AG04450 (cell line): Measurements from ENCODE around the gene ARHGAP15. TPM values are rescaled to one million over a fixed set of nuclear protein-coding genes. Genes with fewer than 3 reads are reported as not detected.

Experiments used
- CTCF ChIA-PET: fragments of 300-600, 350-600 bp; formaldehyde crosslinking; extraction: SDS; loops from one replicate; lab custom pipeline; 2022; ENCODE audit warnings: antibody characterized with exemption, inconsistent platforms; lab: Charles Lee
- POLR2A ChIA-PET: fragments of 350-600 bp; formaldehyde crosslinking; extraction: SDS; loops from one replicate; lab custom pipeline; 2021; ENCODE audit warnings: antibody characterized with exemption, inconsistent platforms; lab: Yijun Ruan, JAX
- DNase-seq: peaks from one replicate; pipeline ENCODE4 v3.0.0-alpha.2; 2011; ENCODE audit warnings: low read depth, low spot score
- H3K27ac ChIP-seq: one replicate; pipeline ENCODE4 v1.5.1; 2012; ENCODE audit warnings: low read depth, low read length, control low read depth
- H3K27me3 ChIP-seq: one replicate; pipeline ENCODE4 v1.6.0; 2012; ENCODE audit warnings: low read length; ENCODE audit not compliant: control insufficient read depth, insufficient read depth
- H3K4me3 ChIP-seq: 2 replicates; pipeline ENCODE4 v1.5.1; 2011; ENCODE audit warnings: mild to moderate bottlenecking, low read depth, low read length, control low read depth
- H3K9me3 ChIP-seq: 2 replicates; pipeline ENCODE4 v1.5.1; 2012; ENCODE audit warnings: low read length; ENCODE audit not compliant: control insufficient read depth, insufficient read depth
- polyA plus RNA-seq: library from polyadenylated mRNA; depleted of rRNA; stranded (reverse); fragments of >200 nt; gene quantifications from 2 replicates; pipeline ENCODE4 v1.2.3, GENCODE V29; 2011
- TF ChIP-seq, protein P1 (sequence below): IDR thresholded peaks from 2 replicates; pipeline ENCODE4 v1.5.1; 2011; ENCODE audit warnings: low read depth, low read length, control low read depth, inconsistent platforms

The ARHGAP15 gene
- polyA plus RNA-seq, 1 experiment = not detected

DNA sequence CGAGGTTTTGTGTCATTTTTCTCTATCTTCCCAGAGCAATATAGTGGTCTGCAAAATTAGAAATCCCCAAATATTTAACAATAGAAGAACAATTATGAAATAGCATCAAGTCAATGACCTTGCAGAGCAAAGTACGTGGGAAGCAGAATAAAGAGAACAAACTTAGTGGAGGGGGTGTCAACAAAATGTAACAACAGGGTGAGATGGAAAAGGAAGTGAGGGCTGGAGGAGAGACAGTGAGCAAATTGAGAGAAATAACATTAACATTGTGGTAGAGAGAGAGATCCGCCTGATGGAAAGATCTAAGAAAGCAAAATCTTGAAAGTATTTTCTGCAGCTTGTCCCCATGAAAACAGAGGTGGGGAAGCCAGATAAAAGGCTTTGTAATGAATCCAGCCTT is 23.4 kb downstream of the ARHGAP15 start:
- TF ChIP-seq, protein P1, sequence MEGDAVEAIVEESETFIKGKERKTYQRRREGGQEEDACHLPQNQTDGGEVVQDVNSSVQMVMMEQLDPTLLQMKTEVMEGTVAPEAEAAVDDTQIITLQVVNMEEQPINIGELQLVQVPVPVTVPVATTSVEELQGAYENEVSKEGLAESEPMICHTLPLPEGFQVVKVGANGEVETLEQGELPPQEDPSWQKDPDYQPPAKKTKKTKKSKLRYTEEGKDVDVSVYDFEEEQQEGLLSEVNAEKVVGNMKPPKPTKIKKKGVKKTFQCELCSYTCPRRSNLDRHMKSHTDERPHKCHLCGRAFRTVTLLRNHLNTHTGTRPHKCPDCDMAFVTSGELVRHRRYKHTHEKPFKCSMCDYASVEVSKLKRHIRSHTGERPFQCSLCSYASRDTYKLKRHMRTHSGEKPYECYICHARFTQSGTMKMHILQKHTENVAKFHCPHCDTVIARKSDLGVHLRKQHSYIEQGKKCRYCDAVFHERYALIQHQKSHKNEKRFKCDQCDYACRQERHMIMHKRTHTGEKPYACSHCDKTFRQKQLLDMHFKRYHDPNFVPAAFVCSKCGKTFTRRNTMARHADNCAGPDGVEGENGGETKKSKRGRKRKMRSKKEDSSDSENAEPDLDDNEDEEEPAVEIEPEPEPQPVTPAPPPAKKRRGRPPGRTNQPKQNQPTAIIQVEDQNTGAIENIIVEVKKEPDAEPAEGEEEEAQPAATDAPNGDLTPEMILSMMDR = no peak
- POLR2A ChIA-PET = no interaction called here
- CTCF ChIA-PET = no interaction called here
- DNase-seq = no peak
- Histone ChIP-seq H3K27ac (no peak overlapping the region), H3K4me3 (no peak overlapping the region), H3K9me3 (no peaks in the 10 kb centered on the region), H3K27me3 (no peaks in the 10 kb centered on the region)

DNA sequence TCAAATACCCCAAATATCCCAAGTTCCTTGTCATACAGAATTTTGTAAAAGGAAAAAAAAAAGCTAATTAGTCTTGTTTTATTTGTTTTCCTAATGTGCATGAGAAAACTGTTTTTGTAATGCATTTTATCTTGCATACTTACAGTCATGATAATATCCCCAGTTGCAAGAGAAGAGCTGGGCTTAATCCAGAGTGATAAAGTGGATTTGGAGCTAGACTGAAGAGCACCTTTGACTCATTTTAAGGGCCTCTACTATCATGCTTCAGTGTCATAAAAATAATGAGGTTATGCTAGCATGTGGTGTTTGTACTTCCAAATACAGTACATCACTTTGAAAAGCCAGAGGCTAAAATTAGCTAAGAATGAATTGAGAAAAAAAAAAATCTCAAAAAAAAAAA is 26.4 kb downstream of the ARHGAP15 start:
- Histone ChIP-seq H3K9me3 (no peaks in the 10 kb centered on the region), H3K27ac (no peak overlapping the region), H3K27me3 (peaks cover 5% of the 10 kb centered on the region), H3K4me3 (no peak overlapping the region)
- DNase-seq = no peak
- POLR2A ChIA-PET = no interaction called here
- CTCF ChIA-PET = interaction anchor here (1.1 to 1.3 kb wide), 2 partner anchors 18 to 104 kb away, joined by 3 read pairs; no protein-coding TSS in a partner anchor
- TF ChIP-seq, protein P1 = no peak

DNA sequence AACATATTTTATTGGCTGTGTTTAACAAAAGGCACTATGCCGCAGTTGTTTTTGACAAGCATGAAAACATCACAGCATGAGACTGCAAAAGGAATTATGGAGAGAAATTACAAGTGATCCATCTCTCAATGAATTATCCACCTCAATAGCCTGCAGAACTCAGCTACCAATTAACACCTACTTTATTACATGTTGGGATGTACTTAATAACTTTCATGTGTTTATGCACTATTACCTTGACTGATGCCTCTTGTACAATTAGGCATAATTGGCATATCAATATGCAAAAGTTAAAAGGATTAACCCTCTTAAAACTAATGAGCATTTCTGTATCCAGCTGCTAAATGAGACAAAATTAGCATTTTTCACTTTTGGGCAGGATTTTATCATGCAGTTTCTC is 27.8 kb downstream of the ARHGAP15 start:
- Histone ChIP-seq H3K9me3 (no peaks in the 10 kb centered on the region), H3K4me3 (no peak overlapping the region), H3K27me3 (peaks cover 7% of the 10 kb centered on the region), H3K27ac (no peak overlapping the region)
- TF ChIP-seq, protein P1 = no peak
- ChIA-PET POLR2A (no interaction called here), CTCF (interaction anchor here (7.2 kb wide), 1 partner anchor 102 kb away, joined by 61 read pairs; no protein-coding TSS in a partner anchor)
- DNase-seq = no peak

DNA sequence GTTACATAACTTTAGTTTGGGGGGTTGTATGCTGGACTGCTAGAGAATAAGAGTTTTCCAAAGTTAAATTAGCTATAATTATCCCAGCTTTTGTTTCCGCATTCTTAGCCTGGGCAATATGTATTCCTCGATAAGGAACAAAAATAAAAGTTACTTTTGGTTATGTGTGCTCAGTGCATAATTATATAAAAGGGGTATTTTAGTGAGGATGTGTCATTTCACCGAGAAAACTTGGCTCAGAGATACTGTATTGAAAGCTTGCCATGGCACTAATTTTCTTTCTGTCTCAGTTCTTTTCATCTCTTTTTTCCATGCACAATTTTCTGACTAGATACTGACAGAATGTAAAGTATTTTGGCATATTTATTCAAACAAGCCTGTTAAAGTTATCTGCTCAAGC is 28.2 kb downstream of the ARHGAP15 start:
- Histone ChIP-seq H3K27ac (no peak overlapping the region), H3K9me3 (no peaks in the 10 kb centered on the region), H3K27me3 (peaks cover 7% of the 10 kb centered on the region), H3K4me3 (no peak overlapping the region)
- ChIA-PET CTCF (interaction anchor here (7.2 kb wide), 1 partner anchor 102 kb away, joined by 61 read pairs; no protein-coding TSS in a partner anchor), POLR2A (no interaction called here)
- TF ChIP-seq, protein P1 = no peak
- no peak for DNase-seq

DNA sequence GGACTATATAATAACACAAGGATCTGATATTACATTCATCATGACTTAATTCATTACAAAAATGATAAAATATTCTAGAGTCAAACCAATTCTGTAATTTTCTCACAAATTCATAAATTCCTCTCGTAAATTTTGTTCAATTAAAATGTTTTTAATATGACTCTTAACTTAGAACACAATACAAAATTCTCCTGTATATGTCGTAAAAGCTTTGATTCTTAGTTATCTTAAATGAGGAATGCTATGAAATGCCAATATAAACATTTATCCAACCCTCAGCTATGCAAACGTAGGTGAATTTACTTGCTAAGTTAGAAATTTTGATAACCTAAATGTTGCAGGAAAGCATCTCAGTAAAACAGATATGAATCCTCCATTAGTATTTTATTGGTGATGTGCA is 28.9 kb downstream of the ARHGAP15 start:
- DNase-seq = no peak
- Histone ChIP-seq H3K27me3 (peaks cover 7% of the 10 kb centered on the region), H3K4me3 (no peak overlapping the region), H3K27ac (no peak overlapping the region), H3K9me3 (no peaks in the 10 kb centered on the region)
- ChIA-PET CTCF (interaction anchor here (7.2 kb wide), 1 partner anchor 101 kb away, joined by 61 read pairs; no protein-coding TSS in a partner anchor), POLR2A (no interaction called here)
- TF ChIP-seq, protein P1 = no peak
